HepG2 (cell line): ENCODE measurements around the gene TRAK1. TPM values are rescaled to one million over a fixed set of nuclear protein-coding genes. Genes with fewer than 3 reads are reported as not detected.

Experiments used
- ATAC-seq: fragments of 200-7000 bp; cut with Tn5 transposase; 3 replicates; pipeline ENCODE4 v1.9.1; 2020; ENCODE audit warnings: mild to moderate bottlenecking, moderate library complexity
- BruUV-seq: library from RNA; stranded (reverse); fragments of 400-500 nt; replicated peaks from 2 replicates; lab custom pipeline; 2021; lab: Mats Ljungman, UMichigan
- CTCF ChIA-PET: fragments of 300-600 bp; formaldehyde crosslinking; extraction: SDS; loops from one replicate; lab custom pipeline; 2021; ENCODE audit warnings: low total read pairs, inconsistent platforms, low intra/inter-chr PET ratio; lab: Yijun Ruan, JAX
- POLR2A ChIA-PET: fragments of 350-600 bp; sonication (Branson Sonifier 250); formaldehyde crosslinking; loops from one replicate; lab custom pipeline; 2020; ENCODE audit warnings: antibody characterized with exemption, inconsistent platforms; lab: Yijun Ruan, JAX
- DNase-seq: peaks from one replicate; pipeline ENCODE4 v3.0.0-alpha.2; 2015; ENCODE audit warnings: low spot score
- FAIRE-seq: peaks from 3 replicates; lab custom pipeline; 2011; peaks lifted over from hg19 to GRCh38; lab: Jason Lieb, UNC
- H2AFZ ChIP-seq: one replicate; pipeline ENCODE4 v1.6.1; 2011; ENCODE audit warnings: low read length, inconsistent platforms
- H3K27ac ChIP-seq: fragments of 300-600 bp; 3 replicates; pipeline ENCODE4 v1.8.0; 2011; ENCODE audit warnings: mixed run types, mild to moderate bottlenecking, mixed read lengths, low read length, inconsistent platforms; ENCODE audit not compliant: insufficient read depth; ENCODE audit errors: extremely low read length
- H3K27me3 ChIP-seq, 2 experiments: fragments of 200-600 bp in 1 of 2; 2 replicates in 1 of 2; 3 replicates in 1 of 2; pipeline versions ENCODE4 v1.6.0 to v1.8.0; 2011; ENCODE audit warnings: low read length in 2 of 2, mild to moderate bottlenecking in 2 of 2, moderate library complexity in 2 of 2, inconsistent platforms in 1 of 2; ENCODE audit not compliant: insufficient read depth in 2 of 2, control insufficient read depth in 1 of 2
- H3K36me3 ChIP-seq, 2 experiments: fragments of 200-600 bp in 1 of 2; replicated peaks in 1 of 2; 2 replicates in 1 of 2; 3 replicates in 1 of 2; pipeline versions ENCODE4 v1.5.1 to v1.8.0; 2011; ENCODE audit warnings: low read length in 2 of 2, inconsistent platforms in 1 of 2; ENCODE audit not compliant: insufficient read depth in 2 of 2, control insufficient read depth in 1 of 2
- H3K4me1 ChIP-seq: 2 replicates; pipeline ENCODE4 v1.5.1; 2012; ENCODE audit warnings: low read length, inconsistent platforms; ENCODE audit not compliant: insufficient read depth
- H3K4me2 ChIP-seq: 2 replicates; pipeline ENCODE4 v1.6.0; 2011; ENCODE audit warnings: low read depth, low read length, inconsistent platforms
- H3K4me3 ChIP-seq, 3 experiments: fragments of 200-600 bp in 1 of 3; sonication (generic), shearing (Covaris generic) in 1 of 3; replicated peaks in 1 of 3; 2 replicates each; pipeline ENCODE4 v1.5.1; 2011 to 2016; ENCODE audit warnings: low read length in 3 of 3, inconsistent platforms in 2 of 3, low read depth in 2 of 3, mild to moderate bottlenecking in 2 of 3, control low read depth in 1 of 3, mixed read lengths in 1 of 3; ENCODE audit not compliant: insufficient read depth in 1 of 3
- H3K79me2 ChIP-seq: one replicate; pipeline ENCODE4 v1.6.1; 2011; ENCODE audit warnings: low read length, inconsistent platforms; ENCODE audit not compliant: insufficient read depth
- H3K9ac ChIP-seq: 2 replicates; pipeline ENCODE4 v1.6.0; 2011; ENCODE audit warnings: mild to moderate bottlenecking, low read depth, low read length, inconsistent platforms; ENCODE audit not compliant: insufficient read depth
- H3K9me3 ChIP-seq: 2 replicates; pipeline ENCODE4 v1.5.1; 2012; ENCODE audit warnings: mild to moderate bottlenecking, low read length
- H4K20me1 ChIP-seq: 2 replicates; pipeline ENCODE4 v1.6.0; 2011; ENCODE audit warnings: inconsistent platforms, mild to moderate bottlenecking, low read length, moderate library complexity; ENCODE audit not compliant: insufficient read depth
- CHD2 ChIP-seq: IDR thresholded peaks from 2 replicates; pipeline ENCODE4 v1.6.1; 2011; ENCODE audit warnings: low read depth, low read length, improper control_type of control experiment
- GATA4 ChIP-seq: sonication (generic); IDR thresholded peaks from 2 replicates; pipeline ENCODE4 v1.6.1; 2016; ENCODE audit warnings: antibody characterized with exemption, low read depth, borderline replicate concordance
- GZF1 ChIP-seq: sonication (generic); formaldehyde crosslinking; IDR thresholded peaks from 2 replicates; pipeline ENCODE4 v1.5.1; 2020; ENCODE audit warnings: mild to moderate bottlenecking, missing genetic modification reagents
- KLF13 ChIP-seq: sonication (generic); formaldehyde crosslinking; IDR thresholded peaks from 2 replicates; pipeline ENCODE4 v1.4.0; 2020; ENCODE audit warnings: mild to moderate bottlenecking, missing genetic modification reagents
- NFRKB ChIP-seq: fragments of 450-650 bp; IDR thresholded peaks from 2 replicates; pipeline ENCODE4 v1.6.1; 2017
- RBAK ChIP-seq: sonication (generic); formaldehyde crosslinking; IDR thresholded peaks from 2 replicates; pipeline ENCODE4 v1.5.1; 2020; ENCODE audit warnings: mild to moderate bottlenecking, missing genetic modification reagents
- TRIM24 ChIP-seq: sonication (generic); formaldehyde crosslinking; IDR thresholded peaks from 2 replicates; pipeline ENCODE4 v1.8.0; 2022; ENCODE audit warnings: mild to moderate bottlenecking, missing genetic modification reagents
- WIZ ChIP-seq: sonication (generic); formaldehyde crosslinking; IDR thresholded peaks from 2 replicates; pipeline ENCODE4 v1.5.1; 2020; ENCODE audit warnings: mild to moderate bottlenecking, missing genetic modification reagents
- XBP1 ChIP-seq: sonication (generic); formaldehyde crosslinking; IDR thresholded peaks from 2 replicates; pipeline ENCODE4 v1.5.0; 2020; ENCODE audit warnings: missing genetic modification reagents
- ZBTB8A ChIP-seq: sonication (generic); formaldehyde crosslinking; IDR thresholded peaks from 2 replicates; pipeline ENCODE4 v1.4.0; 2020; ENCODE audit warnings: mild to moderate bottlenecking, low read depth, missing genetic modification reagents, borderline replicate concordance
- ZNF292 ChIP-seq: sonication (generic); formaldehyde crosslinking; IDR thresholded peaks from 2 replicates; pipeline ENCODE4 v1.8.1; 2022; ENCODE audit warnings: mild to moderate bottlenecking, low read depth, missing genetic modification reagents, borderline replicate concordance
- ZNF644 ChIP-seq: IDR thresholded peaks from 2 replicates; pipeline ENCODE4 v1.6.1; 2016; ENCODE audit warnings: low read depth
- WGBS: methylation state at CpG from one replicate; pipeline ENCODE4 v1.1.6; 2017; ENCODE audit warnings: low lambda C conversion rate; 5-methylcytosine and 5-hydroxymethylcytosine counted together
- in situ Hi-C: cut with HindIII; loops from 2 replicates; pipeline ENCODE4 v1.10.0; 2017; ENCODE audit warnings: low pct_unique_long_range_greater_than_20kb; ENCODE audit not compliant: extremely low pct_ligation_motif_present
- intact Hi-C: fragments of 100-400 bp; cut with micrococcal nuclease; formaldehyde crosslinking; loops from one replicate; pipeline ENCODE4 v1.10.0; 2022; ENCODE audit not compliant: unreplicated experiment
- polyA plus RNA-seq, 8 experiments: library from polyadenylated mRNA; depleted of rRNA in 3 of 8; stranded (reverse) in 7 of 8; unstranded in 1 of 8; fragments of >200 nt; fragmentation: Illumina TruSeq in 4 of 8; extraction: Trizol in 4 of 8; gene quantifications; 2 replicates each; pipeline versions ENCODE4 v1.2.1 to v1.2.3, GENCODE V29; 2011 to 2016; ENCODE audit warnings: low read depth in 4 of 8, missing spikeins in 1 of 8, mixed read lengths in 1 of 8; ENCODE audit not compliant: insufficient read depth in 1 of 8
- total RNA-seq, 5 experiments: library from RNA; depleted of rRNA; stranded (reverse); fragments of >200 nt; fragmentation: Illumina TruSeq; extraction: Trizol; gene quantifications; 2 replicates each; pipeline ENCODE4 v1.2.3, GENCODE V29; 2016; ENCODE audit warnings: low read depth in 1 of 5
- TF ChIP-seq, protein P1 (sequence below): sonication (generic); formaldehyde crosslinking; IDR thresholded peaks from 2 replicates; pipeline ENCODE4 v1.4.0; 2020; ENCODE audit warnings: mild to moderate bottlenecking, missing genetic modification reagents
- TF ChIP-seq, protein P2 (sequence below): sonication (generic); formaldehyde crosslinking; IDR thresholded peaks from 2 replicates; pipeline ENCODE4 v1.5.1; 2020; ENCODE audit warnings: mild to moderate bottlenecking, missing genetic modification reagents
- TF ChIP-seq, protein P3 (sequence below): sonication (generic); formaldehyde crosslinking; IDR thresholded peaks from 2 replicates; pipeline ENCODE4 v1.5.0; 2020; ENCODE audit warnings: mild to moderate bottlenecking, missing genetic modification reagents
- TF ChIP-seq, protein P4 (sequence below): sonication (generic); formaldehyde crosslinking; IDR thresholded peaks from 2 replicates; pipeline ENCODE4 v1.4.0; 2020; ENCODE audit warnings: missing genetic modification reagents

The TRAK1 gene
- total and polyA plus RNA-seq, 2 of the 13 experiments (the other 11 are each of a cell fraction or from before 2014, with no cell fraction given), result 20.5 to 46.6 TPM

DNA sequence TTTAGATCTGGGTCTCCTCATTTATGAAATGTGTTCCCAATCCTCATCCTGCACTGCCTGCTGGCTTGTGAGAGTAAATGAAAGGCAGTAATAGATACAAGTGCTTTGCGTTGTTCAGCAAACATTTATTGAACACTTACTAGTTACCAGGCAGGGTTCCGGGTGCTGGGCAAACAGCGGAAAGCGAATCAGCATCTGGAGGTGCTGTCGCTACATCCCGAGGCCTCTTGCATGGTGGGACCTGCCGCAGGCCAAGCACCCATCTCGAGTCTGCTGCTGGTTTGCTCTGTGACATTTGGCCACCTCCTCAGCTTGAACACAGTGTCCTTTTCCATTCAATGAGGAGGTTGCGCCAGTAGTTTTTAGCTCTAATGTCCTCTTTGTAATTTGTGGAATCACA is 24.8 kb downstream of the TRAK1 start (continued):
- no peak for TF ChIP-seq CHD2
- no peak for TF ChIP-seq GZF1 (CRISPR knock-in tag)
- TF ChIP-seq RBAK (CRISPR knock-in tag), result no peak
- TF ChIP-seq, protein P1, sequence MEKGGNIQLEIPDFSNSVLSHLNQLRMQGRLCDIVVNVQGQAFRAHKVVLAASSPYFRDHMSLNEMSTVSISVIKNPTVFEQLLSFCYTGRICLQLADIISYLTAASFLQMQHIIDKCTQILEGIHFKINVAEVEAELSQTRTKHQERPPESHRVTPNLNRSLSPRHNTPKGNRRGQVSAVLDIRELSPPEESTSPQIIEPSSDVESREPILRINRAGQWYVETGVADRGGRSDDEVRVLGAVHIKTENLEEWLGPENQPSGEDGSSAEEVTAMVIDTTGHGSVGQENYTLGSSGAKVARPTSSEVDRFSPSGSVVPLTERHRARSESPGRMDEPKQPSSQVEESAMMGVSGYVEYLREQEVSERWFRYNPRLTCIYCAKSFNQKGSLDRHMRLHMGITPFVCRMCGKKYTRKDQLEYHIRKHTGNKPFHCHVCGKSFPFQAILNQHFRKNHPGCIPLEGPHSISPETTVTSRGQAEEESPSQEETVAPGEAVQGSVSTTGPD (CRISPR knock-in tag), result no peak
- TF ChIP-seq XBP1 (CRISPR knock-in tag), result no peak

DNA sequence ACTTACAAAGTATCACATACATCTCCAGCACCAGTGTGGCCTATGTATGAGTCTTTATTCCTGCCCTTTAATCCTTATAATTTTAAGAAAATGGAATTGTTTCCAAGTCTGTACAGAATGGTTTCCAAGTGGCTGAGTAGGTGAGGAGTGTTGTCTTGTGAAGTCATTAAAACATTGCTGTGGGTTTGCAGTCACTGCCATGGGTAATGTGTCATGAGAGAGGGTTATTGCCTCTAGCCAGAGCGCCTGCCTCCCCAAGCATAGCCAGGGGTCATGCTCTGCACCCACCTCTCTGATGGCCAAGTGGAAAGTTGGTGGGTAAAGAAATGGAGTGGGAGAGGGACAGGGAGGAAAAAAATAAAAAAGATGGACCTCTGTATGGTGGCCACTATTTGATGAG is 25.3 kb downstream of the TRAK1 start:
- 100% methylated on average over 1 of the region's 1 CpG for WGBS
- Histone ChIP-seq H3K36me3 (no peaks in the 10 kb centered on the region), H3K9ac (no peak overlapping the region), H3K27ac (no peak overlapping the region), H3K4me2 (no peak overlapping the region), H2AFZ (no peak overlapping the region), H3K9me3 (no peaks in the 10 kb centered on the region), H3K4me3 (no peak overlapping the region), H3K79me2 (no peaks in the 10 kb centered on the region), H3K4me1 (peaks cover 59% of the 10 kb centered on the region), H4K20me1 (peaks cover 2% of the 10 kb centered on the region; the same call in 1 of the 2 replicates), H3K27me3 (no peaks in the 10 kb centered on the region)
- intact Hi-C loops, result loop anchor here (5.0 kb wide), 3 partner anchors 46 to 224 kb away; no protein-coding TSS in a partner anchor
- DNase-seq (no peak), ATAC-seq (no peak), FAIRE-seq (no peak)
- in situ Hi-C loops, result loop anchor here (10.0 to 25.0 kb wide), 2 partner anchors 78 to 321 kb away; no protein-coding TSS in a partner anchor
- ChIA-PET CTCF (interaction anchor here (1.2 to 5.2 kb wide), 2 partner anchors 75 to 112 kb away, joined by 3 to 104 read pairs; no protein-coding TSS in a partner anchor), POLR2A (no interaction called here)
- no TSS peak for BruUV-seq
- TF ChIP-seq, protein P2, sequence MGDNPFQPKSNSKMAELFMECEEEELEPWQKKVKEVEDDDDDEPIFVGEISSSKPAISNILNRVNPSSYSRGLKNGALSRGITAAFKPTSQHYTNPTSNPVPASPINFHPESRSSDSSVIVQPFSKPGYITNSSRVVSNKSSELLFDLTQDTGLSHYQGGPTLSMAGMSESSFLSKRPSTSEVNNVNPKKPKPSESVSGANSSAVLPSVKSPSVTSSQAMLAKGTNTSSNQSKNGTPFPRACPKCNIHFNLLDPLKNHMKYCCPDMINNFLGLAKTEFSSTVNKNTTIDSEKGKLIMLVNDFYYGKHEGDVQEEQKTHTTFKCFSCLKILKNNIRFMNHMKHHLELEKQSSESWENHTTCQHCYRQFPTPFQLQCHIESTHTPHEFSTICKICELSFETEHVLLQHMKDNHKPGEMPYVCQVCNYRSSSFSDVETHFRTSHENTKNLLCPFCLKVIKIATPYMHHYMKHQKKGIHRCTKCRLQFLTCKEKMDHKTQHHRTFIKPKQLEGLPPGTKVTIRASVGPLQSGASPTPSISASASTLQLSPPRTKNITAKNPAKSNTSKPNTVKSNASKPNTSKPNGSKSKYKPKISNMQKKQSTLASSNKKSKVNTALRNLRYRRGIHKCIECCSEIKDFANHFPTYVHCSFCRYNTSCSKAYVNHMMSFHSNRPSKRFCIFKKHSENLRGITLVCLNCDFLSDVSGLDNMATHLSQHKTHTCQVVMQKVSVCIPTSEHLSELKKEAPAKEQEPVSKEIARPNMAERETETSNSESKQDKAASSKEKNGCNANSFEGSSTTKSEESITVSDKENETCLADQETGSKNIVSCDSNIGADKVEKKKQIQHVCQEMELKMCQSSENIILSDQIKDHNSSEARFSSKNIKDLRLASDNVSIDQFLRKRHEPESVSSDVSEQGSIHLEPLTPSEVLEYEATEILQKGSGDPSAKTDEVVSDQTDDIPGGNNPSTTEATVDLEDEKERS (CRISPR knock-in tag), result no peak
- TF ChIP-seq ZNF644 (CRISPR knock-in tag) (no peak), KLF13 (CRISPR knock-in tag) (no peak), NFRKB (no peak), TRIM24 (CRISPR knock-in tag) (no peak), WIZ (no peak), GATA4 (no peak), ZBTB8A (CRISPR knock-in tag) (no peak), ZNF292 (CRISPR knock-in tag) (no peak)
- TF ChIP-seq, protein P3, sequence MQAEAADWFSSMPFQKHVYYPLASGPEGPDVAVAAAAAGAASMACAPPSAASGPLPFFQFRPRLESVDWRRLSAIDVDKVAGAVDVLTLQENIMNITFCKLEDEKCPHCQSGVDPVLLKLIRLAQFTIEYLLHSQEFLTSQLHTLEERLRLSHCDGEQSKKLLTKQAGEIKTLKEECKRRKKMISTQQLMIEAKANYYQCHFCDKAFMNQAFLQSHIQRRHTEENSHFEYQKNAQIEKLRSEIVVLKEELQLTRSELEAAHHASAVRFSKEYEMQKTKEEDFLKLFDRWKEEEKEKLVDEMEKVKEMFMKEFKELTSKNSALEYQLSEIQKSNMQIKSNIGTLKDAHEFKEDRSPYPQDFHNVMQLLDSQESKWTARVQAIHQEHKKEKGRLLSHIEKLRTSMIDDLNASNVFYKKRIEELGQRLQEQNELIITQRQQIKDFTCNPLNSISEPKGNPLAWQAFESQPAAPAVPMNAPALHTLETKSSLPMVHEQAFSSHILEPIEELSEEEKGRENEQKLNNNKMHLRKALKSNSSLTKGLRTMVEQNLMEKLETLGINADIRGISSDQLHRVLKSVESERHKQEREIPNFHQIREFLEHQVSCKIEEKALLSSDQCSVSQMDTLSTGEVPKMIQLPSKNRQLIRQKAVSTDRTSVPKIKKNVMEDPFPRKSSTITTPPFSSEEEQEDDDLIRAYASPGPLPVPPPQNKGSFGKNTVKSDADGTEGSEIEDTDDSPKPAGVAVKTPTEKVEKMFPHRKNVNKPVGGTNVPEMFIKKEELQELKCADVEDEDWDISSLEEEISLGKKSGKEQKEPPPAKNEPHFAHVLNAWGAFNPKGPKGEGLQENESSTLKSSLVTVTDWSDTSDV (CRISPR knock-in tag), result no peak
- TF ChIP-seq, protein P4, sequence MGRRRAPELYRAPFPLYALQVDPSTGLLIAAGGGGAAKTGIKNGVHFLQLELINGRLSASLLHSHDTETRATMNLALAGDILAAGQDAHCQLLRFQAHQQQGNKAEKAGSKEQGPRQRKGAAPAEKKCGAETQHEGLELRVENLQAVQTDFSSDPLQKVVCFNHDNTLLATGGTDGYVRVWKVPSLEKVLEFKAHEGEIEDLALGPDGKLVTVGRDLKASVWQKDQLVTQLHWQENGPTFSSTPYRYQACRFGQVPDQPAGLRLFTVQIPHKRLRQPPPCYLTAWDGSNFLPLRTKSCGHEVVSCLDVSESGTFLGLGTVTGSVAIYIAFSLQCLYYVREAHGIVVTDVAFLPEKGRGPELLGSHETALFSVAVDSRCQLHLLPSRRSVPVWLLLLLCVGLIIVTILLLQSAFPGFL (CRISPR knock-in tag), result no peak
